HG03045 (cell line): ENCODE measurements around the gene MRPL45.

Experiments used
- ATAC-seq: cut with Tn5 transposase; IDR thresholded peaks from one replicate; pipeline ENCODE4 v1.9.1; 2021; ENCODE audit warnings: mild to moderate bottlenecking, moderate library complexity; ENCODE audit not compliant: unreplicated experiment

MRPL45 gene

DNA sequence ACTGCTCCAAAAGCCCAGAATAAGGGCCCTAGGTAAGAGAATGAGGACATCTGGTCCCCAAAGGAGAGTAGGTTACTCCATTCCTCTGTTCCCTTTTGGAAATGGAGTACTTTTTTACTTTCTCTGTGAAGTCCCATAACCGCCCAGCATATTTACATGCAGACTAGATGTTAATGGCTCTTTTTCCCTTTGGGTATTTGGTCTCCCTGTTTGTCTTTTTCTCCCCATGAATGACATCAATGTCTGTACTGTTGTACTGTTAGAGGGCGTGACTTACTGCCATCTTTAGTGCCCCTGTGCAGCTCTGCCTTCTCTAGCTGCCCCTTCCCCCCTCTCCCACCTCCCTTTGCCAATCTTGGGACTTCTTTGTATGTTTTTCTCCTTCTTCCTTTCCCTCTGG lies 27.8 kb downstream of the MRPL45 start:
- ATAC-seq: no peak

DNA sequence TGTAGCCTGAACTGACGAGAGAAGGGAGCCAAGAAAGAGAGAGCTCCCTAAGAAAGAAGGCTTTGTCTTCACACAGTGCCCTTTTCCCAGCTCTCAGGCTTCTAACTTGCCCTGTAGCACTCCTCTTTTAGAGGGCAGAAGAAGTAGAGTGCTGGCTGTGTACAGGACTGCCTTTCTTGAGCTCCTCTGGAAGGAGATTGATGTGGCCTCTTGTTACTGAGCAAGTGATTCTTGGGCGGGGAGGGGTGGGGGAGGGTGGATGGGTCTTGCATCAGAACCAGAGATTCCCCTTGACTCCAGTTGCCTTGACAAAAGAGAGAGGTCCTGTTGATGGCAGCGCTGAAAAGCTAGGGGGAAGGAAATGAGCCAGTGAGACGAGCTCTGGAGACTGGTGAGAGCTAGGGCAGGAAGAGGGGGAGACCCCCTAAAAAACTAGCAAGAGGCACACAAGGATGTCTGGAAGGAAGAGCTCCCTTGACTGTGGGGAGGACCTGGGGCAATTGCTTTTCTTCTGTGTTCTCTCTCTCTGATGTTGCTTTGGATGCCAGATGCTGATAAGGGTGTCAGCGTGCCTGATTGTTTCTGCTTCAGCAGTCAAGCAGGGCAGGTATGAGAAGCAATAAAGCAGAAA lies 28.4 kb downstream of the MRPL45 start:
- ATAC-seq: no peak

DNA sequence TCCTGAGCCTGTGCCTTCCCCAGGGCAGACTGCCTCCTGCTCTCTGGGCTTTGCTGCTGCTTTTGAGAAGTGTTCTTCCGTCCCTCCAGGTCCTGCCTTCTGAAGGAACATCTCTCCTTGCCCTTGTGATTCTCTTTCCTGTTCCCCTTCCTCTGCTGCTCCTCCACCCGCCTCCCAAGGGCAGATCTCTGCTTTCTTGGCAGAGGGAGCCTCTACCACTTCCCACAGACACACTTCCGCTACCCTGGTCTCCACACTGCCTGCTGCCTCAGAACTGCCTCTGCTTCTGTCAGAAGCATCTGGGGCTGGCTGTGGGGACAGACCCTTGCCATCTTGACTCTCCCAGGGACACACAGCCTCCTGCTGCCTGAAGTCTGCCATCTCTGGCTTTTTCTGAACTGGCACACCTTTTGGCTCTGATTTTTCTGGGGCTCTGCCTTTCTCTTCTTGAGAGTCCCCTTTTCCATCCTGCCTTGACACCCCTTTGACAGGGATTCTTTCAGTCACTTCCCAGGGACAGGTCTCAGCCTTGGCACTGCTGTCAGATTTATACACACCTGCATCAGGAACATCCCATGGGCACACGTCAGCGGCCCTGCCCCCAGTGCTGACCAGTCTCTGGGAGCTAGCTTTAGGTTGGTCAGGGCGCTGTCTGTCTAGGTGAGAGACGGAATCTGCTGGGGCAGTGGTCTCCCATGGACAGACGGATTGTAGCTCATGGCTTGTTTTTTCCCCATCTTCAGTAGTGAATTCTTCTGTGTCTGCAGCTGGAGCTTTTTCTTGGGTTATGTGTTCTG lies 30.2 kb downstream of the MRPL45 start:
- no peak for ATAC-seq

DNA sequence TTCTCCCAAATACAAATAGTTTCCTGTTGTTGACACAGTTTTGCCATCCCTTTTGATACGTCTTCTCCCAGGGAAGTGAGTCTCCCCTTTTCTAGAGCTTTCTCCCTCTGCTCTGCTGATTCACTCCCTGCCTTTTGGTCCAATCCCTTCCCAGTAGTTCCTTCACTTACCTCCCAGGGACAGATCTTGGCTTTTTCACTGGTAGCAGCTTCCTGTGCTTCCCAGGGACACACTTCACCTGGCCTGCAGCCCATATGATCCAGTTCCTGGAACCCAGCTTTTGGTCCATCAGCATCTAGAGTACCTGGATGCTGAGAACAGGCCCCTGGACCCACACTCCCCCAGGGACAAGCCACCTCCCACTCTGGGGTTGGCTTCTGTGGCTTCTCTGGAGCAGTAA lies 31.0 kb downstream of the MRPL45 start:
- no peak for ATAC-seq

DNA sequence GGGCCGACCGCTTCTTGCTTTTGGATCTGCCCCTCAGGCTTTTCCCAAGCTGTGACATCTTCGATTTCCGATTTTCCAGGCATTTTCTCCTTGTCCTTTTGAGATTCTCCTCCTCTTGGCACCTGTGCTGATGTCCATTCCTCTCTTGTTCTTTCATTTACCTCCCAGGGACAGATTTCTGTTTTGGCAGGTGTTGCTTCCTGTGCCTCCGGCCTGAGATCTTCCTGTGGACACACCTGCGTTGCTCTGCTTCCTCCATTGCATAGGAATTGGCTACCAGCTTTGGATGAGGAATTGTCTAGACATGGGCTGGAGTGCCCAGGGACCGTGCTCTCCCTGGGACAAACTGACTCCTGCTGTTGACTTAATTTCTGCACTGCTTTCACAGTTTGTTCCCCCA lies 31.7 kb downstream of the MRPL45 start:
- ATAC-seq: no peak

DNA sequence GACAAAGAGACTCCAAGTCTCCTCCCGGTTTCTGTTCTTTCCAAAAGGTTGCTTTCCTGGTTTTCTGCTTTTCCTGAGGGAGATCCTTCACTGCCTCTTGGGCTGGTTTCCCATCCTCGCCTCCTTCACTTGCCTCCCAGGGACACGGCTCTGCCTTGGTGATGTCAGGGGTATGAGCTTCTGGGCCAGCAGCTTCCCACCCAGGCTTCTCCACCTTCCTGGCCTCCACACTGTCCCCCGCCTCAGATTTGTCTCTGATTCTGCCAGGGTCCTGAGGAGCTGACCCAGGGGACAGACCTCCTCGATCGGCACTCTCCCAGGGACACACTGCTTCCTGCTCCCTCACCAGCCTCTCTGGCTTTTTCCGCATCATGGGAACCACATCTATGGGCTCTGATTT lies 32.3 kb downstream of the MRPL45 start:
- no peak for ATAC-seq

DNA sequence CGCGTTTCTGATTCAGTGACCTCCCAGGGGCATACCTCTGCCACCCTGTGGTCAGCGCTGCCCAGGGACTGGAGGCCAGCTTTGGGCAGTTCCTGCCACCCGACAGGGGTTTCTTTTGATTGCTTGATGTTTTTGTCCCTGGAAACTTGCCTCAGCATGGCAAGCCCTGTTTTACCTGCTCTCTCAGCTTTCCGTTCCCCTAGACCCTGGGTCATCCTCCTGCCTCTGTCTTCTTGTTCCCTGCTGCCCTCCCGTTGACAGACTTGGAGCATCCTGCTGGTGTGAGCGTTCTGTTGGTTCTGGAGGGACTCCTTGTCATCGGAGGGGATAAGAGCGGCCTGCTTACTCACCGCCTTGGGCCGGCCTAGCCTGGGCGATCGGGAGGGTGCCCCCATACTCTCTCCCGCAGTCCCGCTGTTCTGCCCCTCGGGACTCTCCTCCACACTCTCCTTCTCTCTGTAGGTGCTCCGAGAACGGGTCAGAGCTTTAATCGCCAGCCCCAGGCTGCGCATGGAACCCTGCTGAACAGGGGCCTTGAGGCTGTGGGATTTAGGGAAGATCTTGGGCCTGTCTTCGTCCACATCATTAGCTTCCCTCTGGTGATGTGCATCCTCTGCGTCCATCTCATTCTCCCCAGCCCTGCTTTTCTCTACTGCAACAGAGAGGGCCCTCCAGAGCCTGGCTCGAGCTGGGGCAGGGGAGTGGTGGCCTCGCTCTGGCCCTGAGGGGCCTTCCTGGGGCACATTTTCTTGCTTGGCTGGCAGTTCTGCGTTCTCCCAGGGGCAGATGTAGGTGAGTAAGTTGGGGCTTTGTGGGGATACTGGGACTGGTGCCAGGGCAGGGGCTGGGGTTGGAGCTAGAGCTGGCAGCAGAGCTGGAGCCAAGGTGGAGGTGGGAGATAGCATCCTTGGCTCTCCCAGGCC lies 33.1 kb downstream of the MRPL45 start:
- ATAC-seq: no peak

DNA sequence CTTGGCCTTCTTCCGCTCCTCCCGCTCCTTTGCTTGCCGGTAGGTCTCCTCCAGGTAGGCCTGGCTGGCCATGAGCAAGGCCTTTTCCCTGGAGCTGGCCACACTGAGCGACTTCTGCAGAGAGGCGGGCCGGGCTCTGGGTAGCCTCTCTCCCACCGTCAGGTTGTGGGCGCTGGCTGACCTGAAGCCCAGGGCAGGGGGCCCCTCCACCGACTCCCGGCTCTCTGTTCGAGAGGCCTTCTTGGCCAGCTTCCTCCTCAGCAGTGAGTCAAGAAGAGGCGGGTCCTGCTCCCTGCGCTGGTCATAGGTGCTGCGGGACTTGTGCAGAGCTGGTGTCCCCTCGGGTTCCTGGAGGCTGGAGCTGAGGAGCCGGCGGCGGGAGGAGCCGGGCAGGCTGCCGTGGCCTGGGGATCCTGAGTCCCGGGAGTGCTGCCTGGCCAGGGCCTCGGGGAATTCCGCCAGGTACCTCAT lies 34.0 kb downstream of the MRPL45 start:
- ATAC-seq: no peak

DNA sequence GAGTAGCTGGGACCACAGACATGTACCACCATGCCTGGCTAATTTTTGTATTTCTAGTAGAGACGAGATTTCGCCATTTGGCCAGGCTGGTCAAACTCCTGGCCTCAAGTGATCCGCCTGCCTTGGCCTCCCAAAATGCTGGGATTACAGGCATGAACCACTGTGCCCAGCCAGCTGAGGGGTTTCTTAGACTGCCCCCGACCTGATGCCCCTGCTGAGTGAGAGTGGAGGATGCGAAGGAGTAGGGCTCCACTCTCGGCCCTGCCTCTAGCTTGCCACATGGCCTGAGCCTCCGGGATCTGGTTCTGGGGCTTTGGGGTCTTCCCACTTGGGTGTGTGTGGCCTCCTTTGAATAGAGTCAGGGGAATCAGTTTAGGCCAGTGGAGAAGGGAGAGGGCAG lies 35.8 kb downstream of the MRPL45 start:
- no peak for ATAC-seq

DNA sequence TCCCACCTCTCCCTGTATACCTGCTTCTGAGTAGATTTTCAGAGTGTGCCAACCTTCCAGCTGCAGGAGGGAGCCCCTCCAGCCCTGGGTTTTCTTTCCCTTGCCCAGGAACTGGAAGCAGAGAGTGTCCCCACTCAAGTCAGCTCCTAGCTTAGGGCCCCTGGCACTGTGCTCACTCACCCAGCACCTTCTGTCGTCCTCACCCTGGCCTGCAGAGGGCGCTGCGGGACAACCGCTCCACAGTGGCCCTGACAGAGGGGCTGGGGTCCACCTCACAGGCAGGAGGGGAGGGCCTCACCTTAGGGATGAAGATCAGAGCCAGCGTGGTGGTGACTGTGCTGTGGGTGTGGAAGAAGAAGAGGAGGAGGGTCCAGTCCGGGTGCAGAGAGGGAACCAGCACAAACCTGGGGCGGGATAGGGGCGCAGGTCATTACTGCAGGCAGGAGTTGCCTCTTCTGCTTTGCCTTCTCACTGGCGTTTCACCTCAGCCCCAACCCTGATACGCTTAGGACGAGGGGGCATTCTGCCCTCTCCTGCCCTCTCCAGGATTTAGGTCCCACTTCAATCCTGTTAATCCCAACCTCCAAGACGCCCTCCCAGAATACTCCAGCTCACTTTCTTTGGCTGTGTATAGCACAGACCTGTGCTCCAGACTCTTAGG lies 36.8 kb downstream of the MRPL45 start:
- no peak for ATAC-seq

DNA sequence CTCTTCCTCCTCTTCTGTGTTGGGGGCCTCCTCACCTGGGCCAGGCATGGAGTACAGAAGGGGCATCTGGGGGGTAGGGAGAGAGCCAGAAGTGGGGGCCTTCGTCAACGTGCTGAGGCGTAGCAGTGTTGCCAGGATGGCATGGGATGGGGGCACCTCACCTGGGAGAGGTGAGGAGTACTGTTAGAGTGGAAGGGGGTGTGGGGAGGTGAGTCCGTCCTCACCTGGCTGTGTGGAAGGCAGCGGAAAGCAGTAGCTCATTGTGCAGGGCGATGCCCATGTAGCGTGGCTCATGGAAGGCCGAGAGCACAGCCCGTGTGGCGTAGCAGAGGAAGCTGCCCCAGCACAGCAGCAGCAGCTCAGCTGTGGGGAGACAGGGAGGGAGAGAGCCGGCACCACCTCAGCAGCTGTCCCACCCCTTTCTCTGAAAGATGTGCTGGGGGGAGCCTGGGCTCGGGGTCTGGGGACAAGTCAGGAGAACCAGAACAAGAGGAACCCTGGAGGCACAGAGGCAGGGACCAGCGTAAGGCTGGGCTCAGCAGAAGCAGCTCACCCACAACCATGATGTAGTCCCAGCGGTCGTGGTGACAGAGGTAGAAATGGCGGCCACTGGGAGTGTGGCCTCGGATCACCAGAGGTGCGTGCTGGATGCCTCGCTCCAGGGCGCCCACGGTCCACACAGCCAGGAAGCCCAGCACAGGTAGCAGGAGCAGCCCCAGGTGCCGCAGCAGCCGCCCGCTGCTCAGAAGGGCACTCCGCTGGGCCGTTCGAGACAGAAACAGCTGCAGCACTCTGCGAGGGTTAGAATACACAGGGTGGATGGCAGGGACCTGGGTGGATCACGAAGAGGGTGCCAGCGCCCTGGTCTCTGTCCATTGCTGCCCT lies 37.8 kb downstream of the MRPL45 start:
- ATAC-seq: no peak

DNA sequence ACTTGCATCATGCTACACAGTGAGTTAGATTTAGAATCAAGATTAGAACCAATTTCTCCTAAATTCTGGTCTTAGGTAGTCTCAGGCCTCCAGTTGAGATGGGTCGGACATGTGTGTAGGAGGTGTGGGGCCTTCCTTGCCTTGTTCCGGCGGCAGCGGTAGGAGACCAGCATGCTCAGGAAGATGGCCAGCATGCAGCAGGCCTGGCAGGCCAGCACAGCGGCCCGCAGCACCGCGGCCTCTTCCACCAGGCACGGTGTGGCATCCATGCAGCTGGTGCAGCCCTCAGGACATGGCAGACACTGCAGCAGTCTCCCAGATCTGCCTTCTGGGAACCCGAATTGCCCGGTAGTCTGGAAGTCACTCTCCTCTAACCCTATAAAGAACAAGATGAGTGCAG lies 39.9 kb downstream of the MRPL45 start:
- no peak for ATAC-seq

DNA sequence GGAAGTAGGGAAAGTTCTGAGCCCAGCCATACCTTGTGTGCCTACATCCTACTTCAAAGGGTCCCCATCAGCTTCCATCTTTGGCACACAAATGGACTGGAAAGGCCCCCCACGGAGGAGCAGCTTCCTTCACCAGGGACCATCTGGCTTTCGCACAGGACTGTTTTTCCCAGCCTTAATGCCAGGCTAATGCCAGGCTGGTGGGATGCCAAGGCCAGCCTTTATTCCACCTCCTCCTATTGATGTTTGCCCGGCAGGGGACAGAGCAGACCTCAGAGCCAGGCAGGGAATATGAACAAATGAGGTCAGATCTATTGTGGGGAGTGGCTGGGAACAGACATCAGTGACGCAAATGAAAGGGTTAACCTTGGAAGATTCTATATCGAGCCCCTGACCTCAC lies 41.1 kb downstream of the MRPL45 start:
- no peak for ATAC-seq

DNA sequence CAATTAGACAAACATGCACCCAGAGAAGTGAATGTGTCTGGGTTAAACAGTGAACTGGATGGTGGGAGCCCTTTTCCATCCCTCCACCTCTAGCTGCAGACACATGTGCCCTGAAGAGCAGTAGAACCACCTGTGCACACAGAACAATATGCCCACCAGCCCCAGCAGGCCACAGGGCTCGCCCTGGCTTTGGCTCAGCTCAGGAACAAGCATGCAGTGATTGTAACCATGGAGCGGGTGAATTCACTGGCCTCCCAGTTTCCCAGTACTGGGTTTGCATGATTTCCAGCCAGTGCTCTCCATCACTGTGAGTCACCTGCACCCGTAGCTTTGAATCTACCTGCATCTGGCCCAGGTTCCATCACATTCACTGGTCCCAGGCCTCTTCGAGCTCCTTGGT lies 41.6 kb downstream of the MRPL45 start:
- ATAC-seq: no peak

DNA sequence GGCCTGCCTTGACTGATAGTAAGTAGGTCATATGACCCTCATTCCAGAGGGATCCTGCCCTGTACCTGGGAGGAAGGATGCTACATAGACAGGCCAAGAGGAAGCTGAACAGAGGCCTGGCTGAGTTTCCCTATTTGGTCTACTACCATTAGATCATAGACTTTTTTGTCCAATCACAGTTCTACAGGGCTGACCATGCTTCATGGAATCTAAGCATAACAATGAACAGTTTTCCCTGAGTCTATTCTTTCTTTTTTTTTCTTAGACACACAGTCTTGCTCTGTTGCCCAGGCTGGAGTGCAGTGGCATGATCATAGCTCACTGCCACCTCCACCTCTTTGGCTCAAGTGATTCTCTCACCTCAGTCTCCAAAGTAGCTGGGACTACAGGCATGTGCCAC lies 42.9 kb downstream of the MRPL45 start:
- ATAC-seq: no peak

DNA sequence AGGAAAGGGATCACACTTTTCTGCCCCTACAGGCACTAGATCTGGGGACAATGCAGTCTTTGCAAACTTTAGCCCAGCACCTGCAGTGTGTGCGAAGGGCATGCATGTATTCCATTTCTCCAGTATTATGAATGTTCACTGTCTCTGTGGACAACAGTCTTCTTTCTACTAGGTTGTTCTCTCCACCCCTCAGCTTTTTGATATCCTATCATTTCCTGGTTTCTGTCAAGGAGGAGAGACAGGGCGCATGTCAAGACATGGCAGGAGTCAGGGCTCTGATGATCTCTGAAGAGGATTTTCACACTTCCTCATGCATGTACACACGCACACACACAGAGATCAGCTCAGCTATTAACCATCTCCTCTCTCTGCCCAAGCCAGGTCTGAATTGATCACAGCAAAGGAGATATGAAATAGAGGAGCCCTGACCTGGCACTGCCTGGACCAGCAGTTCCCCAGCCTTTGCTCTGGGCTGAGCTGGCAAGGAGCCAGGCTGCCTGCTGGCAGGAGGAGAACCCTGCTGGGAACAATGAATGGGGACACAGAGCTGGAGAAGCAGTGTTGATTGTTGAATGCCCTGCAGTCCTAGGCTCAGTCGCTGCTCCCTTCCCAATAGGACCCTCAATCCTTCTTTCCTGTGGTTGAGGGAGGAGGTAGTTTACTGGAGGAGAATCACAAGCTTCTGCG lies 44.2 kb downstream of the MRPL45 start:
- ATAC-seq: no peak

DNA sequence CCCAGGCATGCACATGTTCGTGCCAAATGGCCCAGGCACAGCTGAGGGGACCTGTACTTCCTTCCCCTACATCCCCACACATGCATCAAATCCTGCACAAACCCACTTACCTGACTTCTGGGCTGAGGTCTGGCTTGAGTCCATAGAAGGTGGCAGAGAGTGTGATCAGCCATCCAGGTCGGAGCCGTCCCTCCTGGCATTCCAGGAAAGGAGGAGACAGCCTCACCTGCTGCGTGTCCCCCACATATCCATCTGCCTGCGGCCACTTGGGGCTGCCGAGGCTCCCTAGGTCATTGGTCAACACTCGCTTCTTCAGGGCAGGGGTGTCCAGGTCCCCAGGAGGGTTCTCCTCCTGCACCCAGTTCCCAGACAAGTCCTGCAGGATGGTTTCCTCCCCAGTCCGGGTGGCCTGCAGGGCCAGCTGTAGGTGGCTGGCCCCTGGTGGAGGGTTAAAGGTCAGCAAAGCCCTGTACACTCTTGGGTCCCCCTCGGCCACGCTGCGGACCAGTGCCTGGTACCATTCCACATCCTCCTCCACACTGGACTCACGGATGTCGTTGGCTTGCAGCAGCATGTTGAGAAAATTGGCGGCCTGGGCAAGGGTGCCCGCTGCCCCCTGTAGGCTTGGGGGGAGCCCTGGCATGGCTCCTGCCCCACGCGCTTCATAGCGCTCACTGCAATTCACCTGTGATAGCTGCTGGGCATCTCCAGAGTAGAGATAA lies 46.1 kb downstream of the MRPL45 start:
- no peak for ATAC-seq

DNA sequence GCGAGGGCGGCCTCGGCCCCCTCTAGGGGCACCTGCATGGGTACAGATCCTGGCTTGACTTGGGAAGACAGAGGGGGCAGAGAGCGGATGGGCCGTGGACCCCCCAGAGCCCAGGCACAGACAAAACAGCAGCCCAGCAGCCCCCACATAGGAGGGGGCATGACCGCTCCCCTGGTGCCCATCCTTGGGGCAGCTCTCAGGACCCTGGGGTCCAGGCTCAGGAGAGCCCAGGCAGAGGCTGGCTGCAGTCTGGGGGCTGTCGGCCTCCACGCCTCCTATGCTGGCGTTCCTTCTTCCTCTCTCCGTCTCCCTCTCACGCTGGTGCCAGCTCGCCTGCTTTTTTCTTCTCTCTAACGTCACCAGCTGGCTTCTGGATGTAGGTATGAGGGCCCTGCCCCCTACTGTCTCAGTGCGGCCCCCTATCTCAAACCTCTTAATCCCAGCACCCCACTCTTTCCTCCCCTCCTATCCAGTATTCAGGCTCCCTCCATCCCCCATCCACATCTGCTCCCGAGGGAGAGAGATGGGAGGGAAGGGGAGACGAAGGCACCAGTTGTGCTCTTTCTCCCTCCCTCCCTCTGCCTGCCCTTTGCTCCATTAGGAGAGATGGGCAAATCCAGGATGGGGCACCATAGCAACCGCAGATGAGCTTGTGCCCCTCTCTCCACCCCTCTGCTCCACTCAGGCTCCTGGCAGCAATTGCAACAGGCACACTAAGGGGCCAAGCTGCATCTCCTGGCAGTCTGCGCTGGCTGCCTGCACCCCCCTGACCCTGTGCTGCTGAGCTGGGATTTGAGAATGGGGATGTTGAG lies 46.8 kb downstream of the MRPL45 start, which contains the start of gene GPR179:
GPR179 (minus strand) TSS at position 349 of the 812 bp plus-strand sequence; CDS start at position 182, 167 bp downstream.
- no peak for ATAC-seq
